OCI-LY1 (cell line): Measurements from ENCODE around the gene AMER2.

Source experiments
- H2AFZ ChIP-seq: fragments of 200-600 bp; sonication (generic), shearing (Covaris generic); 2 replicates; pipeline ENCODE4 v1.6.0; 2014; ENCODE audit warnings: antibody characterized with exemption, mild to moderate bottlenecking, low read length
- H3F3A ChIP-seq: fragments of 200-600 bp; sonication (generic), shearing (Covaris generic); 2 replicates; pipeline ENCODE4 v1.6.0; 2014; ENCODE audit warnings: mild to moderate bottlenecking, antibody characterized with exemption, low read length, moderate library complexity; ENCODE audit not compliant: insufficient read depth
- H3K27ac ChIP-seq: fragments of 200-600 bp; sonication (generic); 2 replicates; pipeline ENCODE4 v1.5.1; 2014; ENCODE audit warnings: low read length, mixed run types, mild to moderate bottlenecking, low read depth; ENCODE audit not compliant: poor library complexity, severe bottlenecking
- H3K27me3 ChIP-seq: fragments of 200-600 bp; sonication (generic); 2 replicates; pipeline ENCODE4 v1.6.0; 2014; ENCODE audit warnings: antibody characterized with exemption, mild to moderate bottlenecking, low read length, moderate library complexity; ENCODE audit not compliant: insufficient read depth
- H3K36me3 ChIP-seq: fragments of 200-600 bp; sonication (generic); 2 replicates; pipeline ENCODE4 v1.6.1; 2014; ENCODE audit warnings: mild to moderate bottlenecking, antibody characterized with exemption, low read length, moderate library complexity, mixed read lengths; ENCODE audit not compliant: insufficient read depth
- H3K4me1 ChIP-seq: fragments of 200-600 bp; sonication (generic); 2 replicates; pipeline ENCODE4 v1.5.1; 2014; ENCODE audit warnings: mild to moderate bottlenecking, low read length, moderate library complexity; ENCODE audit not compliant: insufficient read depth, severe bottlenecking
- H3K4me2 ChIP-seq: fragments of 200-600 bp; sonication (generic), shearing (Covaris generic); 2 replicates; pipeline ENCODE4 v1.6.1; 2014; ENCODE audit warnings: low read length
- H3K4me3 ChIP-seq: fragments of 200-600 bp; sonication (generic); 2 replicates; pipeline ENCODE4 v1.5.1; 2014; ENCODE audit warnings: low read length, low read depth, mild to moderate bottlenecking, mixed read lengths; ENCODE audit not compliant: poor library complexity, severe bottlenecking
- H3K79me2 ChIP-seq: fragments of 200-600 bp; shearing (Covaris generic); 2 replicates; pipeline ENCODE4 v1.6.1; 2016; ENCODE audit warnings: mixed run types, low read length, mixed read lengths; ENCODE audit not compliant: insufficient read depth
- H3K9ac ChIP-seq: fragments of 200-600 bp; sonication (generic), shearing (Covaris generic); 2 replicates; pipeline ENCODE4 v1.6.1; 2014; ENCODE audit warnings: mild to moderate bottlenecking, low read length, mixed read lengths
- H3K9me2 ChIP-seq: fragments of 200-600 bp; sonication (generic), shearing (Covaris generic); 2 replicates; pipeline ENCODE4 v1.6.1; 2014; ENCODE audit warnings: low read depth, mild to moderate bottlenecking, low read length, mixed read lengths
- H3K9me3 ChIP-seq: fragments of 200-600 bp; shearing (Covaris generic); 2 replicates; pipeline ENCODE4 v1.6.1; 2014; ENCODE audit warnings: low read length, mixed read lengths
- H4K20me1 ChIP-seq: fragments of 200-600 bp; sonication (generic), shearing (Covaris generic); 2 replicates; pipeline ENCODE4 v1.6.0; 2016; ENCODE audit warnings: mild to moderate bottlenecking, low read length; ENCODE audit not compliant: insufficient read depth
- CTCF ChIP-seq: fragments of 200-600 bp; sonication (generic), shearing (Covaris generic); IDR thresholded peaks from 2 replicates; pipeline ENCODE4 v1.5.1; 2017; ENCODE audit warnings: mild to moderate bottlenecking, antibody characterized with exemption, low read length, moderate library complexity, mixed read lengths
- EZH2 ChIP-seq: fragments of 200-600 bp; sonication (generic), shearing (Covaris generic); IDR thresholded peaks from 2 replicates; pipeline ENCODE4 v1.8.0; 2017; ENCODE audit warnings: borderline replicate concordance, mixed run types, mild to moderate bottlenecking, antibody characterized with exemption, low read length, moderate library complexity, mixed read lengths

The AMER2 gene

GRCh38 chr13:25190771-25191170, 18.7 kb upstream of the AMER2 start:
- H3K4me1 ChIP-seq: no peaks in the 10 kb centered on the region
- H3K9ac ChIP-seq: no peak overlapping the region
- no peak overlapping the region for H3K4me3 ChIP-seq
- H4K20me1 ChIP-seq: no peaks in the 10 kb centered on the region
- TF ChIP-seq CTCF (no peak), EZH2 (no peak)
- H3K79me2 ChIP-seq: no peaks in the 10 kb centered on the region
- no peak overlapping the region for H3K4me2 ChIP-seq
- H3F3A ChIP-seq: no peaks in the 10 kb centered on the region
- H2AFZ ChIP-seq: no peak overlapping the region
- no peaks in the 10 kb centered on the region for H3K9me2 ChIP-seq
- H3K9me3 ChIP-seq: no peaks in the 10 kb centered on the region
- H3K27ac ChIP-seq: no peak overlapping the region
- H3K27me3 ChIP-seq: 0 out of 2 replicates have a peak, but pooled peaks cover 10% of the 10 kb centered on the region
- no peaks in the 10 kb centered on the region for H3K36me3 ChIP-seq

- Histone ChIP-seq H3F3A (no peaks in the 10 kb centered on the region), H3K27me3 (0 out of 2 replicates have a peak, but pooled peaks cover 10% of the 10 kb centered on the region), H3K27ac (no peak overlapping the region), H3K4me3 (no peak overlapping the region), H3K36me3 (no peaks in the 10 kb centered on the region), H3K9ac (no peak overlapping the region), H3K9me3 (no peaks in the 10 kb centered on the region), H4K20me1 (no peaks in the 10 kb centered on the region), H3K9me2 (no peaks in the 10 kb centered on the region), H3K79me2 (no peaks in the 10 kb centered on the region), H2AFZ (no peak overlapping the region), H3K4me1 (no peaks in the 10 kb centered on the region), H3K4me2 (no peak overlapping the region)
- TF ChIP-seq CTCF (no peak), EZH2 (no peak)
Observed at GRCh38 chr13:25190256-25190655, 18.2 kb upstream of the AMER2 start.

GRCh38 chr13:25187596-25187995, 15.5 kb upstream of the AMER2 start:
- Histone ChIP-seq H3K9me3 (no peaks in the 10 kb centered on the region), H4K20me1 (no peaks in the 10 kb centered on the region; the same call in 1 of the 2 replicates), H3K9ac (no peak overlapping the region), H3K4me2 (no peak overlapping the region), H3K4me3 (no peak overlapping the region), H3K79me2 (no peaks in the 10 kb centered on the region), H3F3A (no peaks in the 10 kb centered on the region), H3K27me3 (0 out of 2 replicates have a peak, but pooled peaks cover 6% of the 10 kb centered on the region), H3K36me3 (no peaks in the 10 kb centered on the region), H3K27ac (no peak overlapping the region), H2AFZ (no peak overlapping the region), H3K9me2 (no peaks in the 10 kb centered on the region), H3K4me1 (no peaks in the 10 kb centered on the region)
- no peak for TF ChIP-seq CTCF
- no peak for TF ChIP-seq EZH2
